Transverse colon (tissue), 4 donors: ENCODE results near the gene PAGE1.

Experiments
- CTCF ChIP-seq, 5 experiments: fragments of 200-600 bp in 3 of 5; fragments of 450-650 bp in 2 of 5; sonication (generic) in 3 of 5; IDR thresholded peaks; 1 replicate in 2 of 5; 2 replicates in 3 of 5; pipeline ENCODE4 v1.5.1; 2016 to 2017; ENCODE audit warnings: antibody characterized with exemption in 5 of 5, inconsistent platforms in 3 of 5, mild to moderate bottlenecking in 2 of 5, moderate library complexity in 1 of 5
- POLR2A ChIP-seq: fragments of 450-650 bp; IDR thresholded peaks from one replicate; pipeline ENCODE4 v1.6.1; 2016; ENCODE audit warnings: antibody characterized with exemption, mild to moderate bottlenecking, moderate library complexity
- POLR2AphosphoS5 ChIP-seq, 3 donors: sonication (generic); formaldehyde crosslinking; IDR thresholded peaks; one replicate each; pipeline ENCODE4 v1.6.1; 2016; ENCODE audit warnings: antibody characterized with exemption in 3 of 3

GRCh38 chrX:49710744-49711319, 15.0 kb upstream of the PAGE1 start:
- TF ChIP-seq CTCF (IDR thresholded peaks at IDR 0.05) (no peak), POLR2AphosphoS5 (IDR thresholded peaks at IDR 0.05) (no peak), POLR2A (no peak)
